NCI-H146 treated with DMSO at 0.1 percent for 48 hours (cell line): ENCODE data around the gene GPR156.
"Not testable (repeated sequence)": the region's sequence is repeated elsewhere in the genome, so short reads cannot be mapped to it uniquely, and the experiment has no call there.

Experiments
- DNase-seq: peaks from one replicate; lab custom pipeline; 2025; ENCODE audit not compliant: unreplicated experiment; lab: John Stamatoyannopoulos, UW

Gene GPR156

DNA sequence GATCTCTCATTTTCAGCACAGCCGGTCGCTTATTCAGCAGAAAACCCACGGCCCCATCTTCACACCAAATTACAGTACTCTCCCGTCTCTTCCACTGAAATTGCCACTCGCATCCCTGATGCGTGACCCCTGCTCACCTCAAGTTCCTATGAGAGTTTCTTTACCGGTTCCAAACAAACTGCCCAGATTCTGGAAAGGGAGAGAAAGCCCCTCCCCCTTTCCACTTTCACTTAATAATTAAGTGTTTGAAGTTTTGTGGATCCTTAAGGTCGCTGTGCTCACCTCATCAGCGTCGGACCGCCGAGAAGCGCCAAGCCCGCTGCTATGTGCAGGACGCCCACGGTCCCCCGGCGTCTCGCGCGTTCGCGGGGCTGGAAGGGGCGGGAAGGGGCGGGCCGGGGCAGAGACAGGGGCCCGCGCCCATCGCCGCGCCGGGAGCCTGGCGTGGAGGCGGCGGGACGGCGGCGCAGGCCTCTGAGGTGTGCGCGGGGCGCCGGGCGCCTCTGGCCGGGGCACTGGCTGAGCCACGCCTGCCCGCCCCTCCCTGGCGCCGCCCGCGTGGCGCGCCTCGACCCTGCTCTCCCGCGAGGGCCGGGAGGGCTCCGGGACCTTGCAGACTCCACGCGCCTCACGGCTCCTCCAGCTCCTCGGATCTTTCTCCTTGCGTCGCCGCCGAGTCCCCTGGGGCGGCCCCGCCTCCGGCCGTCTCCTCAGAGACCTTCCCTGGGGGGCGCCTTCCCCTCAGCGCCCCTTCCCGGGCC lies at the start of gene GPR156:
GPR156 (minus strand) TSS at position 476 of the 761 bp plus-strand sequence. CDS start 41,124 bp downstream, outside the sequence.
- DNase-seq = no peak

DNA sequence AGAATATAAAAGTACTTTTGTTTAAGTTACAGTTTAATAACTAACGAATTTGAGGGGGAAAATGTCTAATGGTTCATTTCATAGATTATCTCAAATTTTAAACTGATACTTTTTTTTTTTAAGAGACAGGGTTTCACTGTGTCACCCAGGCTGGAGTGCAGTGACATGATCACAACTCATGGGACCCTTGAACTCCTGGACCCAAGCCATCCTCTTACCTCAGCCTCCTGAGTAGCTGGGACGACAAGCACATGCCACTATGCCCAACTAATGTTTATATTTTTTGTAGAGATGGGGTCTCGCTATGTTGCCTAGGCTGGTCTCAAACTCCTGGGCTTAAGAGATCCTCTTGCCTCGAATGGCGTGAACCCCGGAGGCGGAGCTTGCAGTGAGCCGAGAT lies 47.6 kb upstream of the GPR156 start:
- no peak for DNase-seq

DNA sequence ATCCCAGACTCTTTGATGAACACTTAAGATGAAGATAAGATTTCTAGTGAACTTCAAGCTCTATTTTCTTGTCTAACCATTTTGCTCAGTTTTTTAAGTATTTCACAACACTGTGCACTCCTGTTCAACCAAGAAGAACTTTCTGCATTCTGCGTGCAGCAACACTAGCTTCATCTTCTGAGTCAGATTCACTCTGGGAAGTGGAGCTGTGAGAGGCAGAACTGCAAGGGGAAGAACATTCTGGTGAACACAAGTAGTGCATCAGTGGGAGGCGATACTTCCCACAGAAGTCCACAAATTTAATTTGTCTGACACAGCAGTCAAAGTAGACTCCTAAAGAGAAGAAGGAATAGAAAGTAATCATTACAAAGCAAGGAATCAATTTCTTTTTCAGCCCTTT lies 46.1 kb upstream of the GPR156 start:
- DNase-seq = no peak

DNA sequence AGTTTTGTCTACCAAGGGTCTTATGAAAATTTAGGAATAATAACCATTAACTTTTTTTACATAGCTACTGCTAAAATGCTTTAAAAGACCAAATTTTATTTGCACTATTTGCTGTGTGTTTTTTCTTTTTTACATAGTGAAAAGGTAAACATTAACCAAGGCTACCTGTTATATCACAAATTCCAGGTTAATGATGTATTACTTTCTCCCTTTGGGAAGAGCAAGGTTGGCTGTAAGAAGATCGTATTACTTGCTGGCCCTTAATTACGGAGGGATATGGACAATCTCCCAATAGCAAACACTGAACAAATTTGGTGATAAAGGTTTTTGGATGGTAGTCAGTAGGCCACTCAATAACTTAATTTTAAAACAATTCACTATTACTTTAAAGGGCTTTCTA lies 41.8 kb upstream of the GPR156 start:
- DNase-seq = no peak

DNA sequence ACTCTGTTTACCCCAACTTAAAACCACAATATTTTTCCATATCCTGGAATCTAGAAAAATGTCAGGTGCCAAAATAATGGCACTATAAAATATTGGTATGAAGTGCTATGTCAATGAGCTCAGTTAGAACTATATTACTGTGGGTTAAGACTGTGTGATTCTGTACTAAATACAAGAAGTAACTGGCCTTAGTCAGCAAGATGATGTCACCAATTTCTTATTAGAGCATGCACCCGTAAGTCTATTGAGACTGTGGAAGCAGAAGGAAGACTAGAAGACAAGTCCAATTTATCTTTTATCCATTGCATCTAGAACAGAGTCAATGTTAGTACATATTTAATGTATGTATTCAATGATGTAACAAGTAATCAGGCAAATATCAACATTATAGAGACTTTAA lies 39.2 kb upstream of the GPR156 start:
- no peak for DNase-seq

DNA sequence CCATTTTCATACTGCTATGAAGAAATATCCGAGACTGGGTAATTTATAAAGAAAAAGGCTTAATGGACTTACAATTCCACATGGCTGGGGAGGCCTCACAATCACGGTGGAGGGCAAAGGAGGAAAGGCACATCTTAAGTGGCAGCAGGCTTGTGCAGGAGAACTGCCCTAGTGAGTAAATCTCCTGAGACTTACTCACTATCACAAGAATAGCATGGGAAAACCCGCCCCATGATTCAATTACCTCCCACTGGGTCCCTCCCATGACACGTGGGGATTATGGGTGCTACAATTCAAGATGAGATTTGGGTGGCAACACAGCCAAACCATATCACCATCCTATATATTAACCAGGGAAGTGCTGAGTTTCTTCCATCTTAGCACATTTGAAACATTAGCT lies 38.7 kb upstream of the GPR156 start:
- not testable (repeated sequence) for DNase-seq

DNA sequence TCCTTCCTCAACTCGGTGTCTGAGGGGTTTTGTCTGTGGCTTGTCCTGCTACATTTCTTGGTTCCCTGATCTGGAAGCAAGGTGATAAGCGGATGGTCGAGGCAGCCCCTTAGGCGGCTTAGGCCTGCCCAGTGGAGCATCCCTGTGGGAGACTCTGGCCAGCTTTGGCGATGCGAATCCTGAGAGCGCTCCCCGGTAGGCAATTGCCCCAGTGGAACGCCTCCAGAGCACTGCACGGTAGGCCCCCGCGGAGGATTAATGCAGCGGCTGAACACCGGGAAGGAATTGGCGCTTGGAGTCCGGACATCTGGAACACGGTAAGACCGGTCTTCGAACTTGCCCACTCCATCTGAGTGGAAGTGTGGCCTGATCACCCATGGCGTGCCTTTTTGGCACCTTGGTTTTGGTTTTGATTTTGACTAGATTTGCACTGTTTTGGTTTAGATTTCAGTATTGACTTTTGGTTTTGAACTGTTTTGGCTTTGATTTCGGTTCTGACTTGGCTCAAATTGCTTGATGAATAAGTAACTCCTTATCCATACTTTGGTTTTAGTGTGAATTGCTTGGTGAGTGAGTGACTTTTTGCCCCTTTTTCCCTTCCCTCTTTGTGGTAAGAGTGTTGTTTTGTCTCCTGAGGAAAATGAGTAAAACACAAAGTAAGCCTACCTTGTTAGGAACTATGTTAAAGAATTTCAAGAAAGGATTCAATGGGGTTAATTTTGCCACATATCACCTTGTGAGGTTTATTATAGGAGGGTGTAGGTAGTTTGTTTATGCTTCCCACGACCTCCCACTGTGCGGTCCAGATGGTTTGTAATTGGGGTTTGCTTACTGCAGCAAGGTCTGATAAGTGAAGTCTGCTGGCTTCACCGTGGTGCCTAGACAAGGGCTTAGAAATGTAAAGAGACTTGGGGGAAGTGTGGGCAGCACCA lies 27.1 kb upstream of the GPR156 start:
- no peak for DNase-seq

DNA sequence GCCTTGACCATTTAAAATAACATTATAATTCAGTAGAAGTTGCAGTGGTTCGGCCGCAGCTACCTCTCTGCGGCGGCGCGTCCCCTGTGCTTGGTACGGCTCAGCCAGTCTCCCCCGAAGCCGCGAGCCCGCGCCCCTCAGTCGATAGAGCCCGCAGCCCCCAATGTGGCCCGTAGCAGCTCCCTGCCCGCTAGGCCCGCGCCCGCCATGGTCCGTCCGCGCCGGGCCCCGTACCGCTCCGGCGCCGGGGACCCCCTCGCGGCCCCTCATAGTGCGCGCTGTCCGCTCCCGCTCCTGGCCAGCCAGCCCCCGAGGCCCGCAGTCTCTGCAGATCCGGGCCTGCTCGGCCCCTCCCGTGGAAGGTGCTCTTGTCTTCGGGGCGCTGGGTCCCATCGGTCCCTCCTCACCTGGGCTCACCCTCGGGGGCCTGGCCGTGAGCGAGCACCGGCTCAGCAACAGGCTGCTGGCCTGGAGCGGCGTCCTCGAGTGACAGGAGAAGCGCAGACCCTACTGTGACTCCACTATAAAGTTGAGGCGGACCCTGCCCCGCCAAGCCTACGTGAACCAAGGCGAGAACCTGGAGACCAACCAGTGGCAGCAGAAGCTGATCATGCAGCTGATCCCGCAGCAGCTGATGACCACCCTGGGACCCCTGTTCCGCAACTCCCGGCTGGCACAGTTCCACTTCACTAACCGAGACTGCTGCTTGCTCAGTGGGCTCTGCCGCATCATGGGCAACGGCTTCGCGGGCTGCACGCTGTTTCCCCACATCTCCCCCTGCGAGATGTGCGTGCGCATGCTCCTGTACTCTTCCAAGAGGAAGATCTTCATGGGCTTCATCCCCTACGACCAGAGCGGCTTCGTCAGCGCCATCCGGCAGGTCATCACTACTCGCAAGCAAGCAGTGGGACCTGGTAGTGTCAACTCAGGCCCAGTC lies 21.8 kb upstream of the GPR156 start:
- DNase-seq = no peak

DNA sequence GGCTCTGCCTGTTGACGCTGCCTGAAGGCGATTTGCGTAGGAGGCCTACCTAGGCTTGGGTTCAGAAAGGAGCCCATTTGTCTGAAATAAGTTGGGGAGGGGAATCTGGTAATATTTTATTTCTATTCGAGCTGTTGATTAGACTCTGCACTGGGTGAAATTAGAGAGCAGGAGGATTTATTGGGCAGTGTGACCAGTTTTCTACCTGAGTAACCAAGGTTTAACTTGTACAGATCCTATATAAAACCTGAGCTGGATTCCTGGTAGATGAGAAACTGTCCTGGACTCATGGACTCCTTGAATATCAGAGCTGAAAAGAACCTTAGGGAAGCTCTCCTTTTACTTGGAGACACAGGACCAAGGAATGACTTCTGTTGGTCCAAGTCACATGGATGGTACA lies 19.6 kb upstream of the GPR156 start:
- DNase-seq = no peak

DNA sequence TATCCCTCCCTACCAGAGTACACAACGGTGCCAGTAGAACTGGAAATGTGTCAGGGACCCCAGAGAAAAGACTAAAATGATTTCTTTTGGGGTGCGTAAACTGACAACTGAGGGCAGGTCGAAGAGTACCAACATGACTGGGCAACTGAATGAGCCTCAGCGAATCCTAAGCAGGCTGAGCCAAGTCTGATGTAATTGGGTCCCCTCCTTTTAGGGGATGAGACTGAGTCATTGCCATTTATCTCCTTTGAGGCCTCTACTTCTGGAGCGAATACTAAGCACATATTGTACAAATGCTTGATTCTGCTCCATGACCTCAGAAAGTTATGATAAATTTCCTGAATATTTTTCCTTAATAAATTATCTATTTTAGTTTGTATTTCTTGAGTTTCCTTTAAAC lies 17.3 kb upstream of the GPR156 start:
- no peak for DNase-seq

DNA sequence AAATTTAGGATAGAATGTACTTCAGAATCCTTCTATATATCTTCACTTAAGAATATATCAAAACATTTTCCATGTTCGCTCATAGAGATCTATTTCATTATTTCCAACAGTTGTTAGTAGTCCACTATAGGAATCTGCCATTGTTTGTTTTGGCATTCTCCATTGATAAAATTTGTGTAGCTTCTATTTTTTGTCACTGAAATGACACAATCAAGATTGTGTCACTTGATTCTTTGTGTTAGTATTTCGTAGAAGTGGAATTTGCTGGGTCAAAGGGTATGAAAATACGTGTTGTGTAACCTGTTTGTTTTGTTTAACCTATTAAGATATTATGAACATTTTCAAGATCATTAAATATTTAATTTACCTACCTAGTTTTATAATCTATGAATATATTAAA lies 15.9 kb upstream of the GPR156 start:
- DNase-seq = no peak

DNA sequence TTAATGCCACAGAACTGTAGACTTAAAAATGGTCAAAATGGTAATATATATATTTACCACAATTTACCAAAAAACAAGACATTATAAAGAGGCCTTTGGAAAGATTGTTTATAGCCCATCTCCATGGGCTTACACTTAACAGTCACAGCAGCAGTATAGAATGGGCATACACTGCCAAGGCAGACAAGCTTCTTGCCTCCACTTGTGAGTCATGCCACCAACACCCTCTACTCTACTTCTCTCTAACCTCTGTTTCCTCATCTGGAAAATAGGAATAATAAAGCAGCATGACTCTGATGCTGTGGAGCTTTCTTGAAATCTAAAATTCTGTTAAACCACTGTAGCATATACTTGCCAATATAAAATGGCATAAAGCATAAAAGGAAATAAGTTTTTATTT lies 14.4 kb upstream of the GPR156 start:
- no peak for DNase-seq

DNA sequence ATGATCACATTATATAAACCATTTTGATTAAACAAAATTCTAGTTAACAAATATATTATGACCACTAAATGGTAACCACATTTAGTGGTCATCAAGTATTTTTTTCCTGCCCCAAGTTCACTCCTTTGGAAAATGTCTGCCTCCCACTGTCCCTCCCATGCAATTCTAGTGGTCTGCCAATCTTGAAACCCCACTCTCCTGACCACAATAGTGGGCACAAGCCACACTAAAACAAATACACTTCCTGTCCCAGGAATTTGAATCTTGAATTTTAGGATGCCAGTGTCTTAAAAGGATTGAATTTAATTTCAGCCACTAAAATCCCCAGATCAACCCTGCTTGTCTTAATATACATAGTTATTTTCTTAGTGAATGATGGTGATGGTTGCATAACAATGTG lies 14.0 kb upstream of the GPR156 start:
- no peak for DNase-seq

DNA sequence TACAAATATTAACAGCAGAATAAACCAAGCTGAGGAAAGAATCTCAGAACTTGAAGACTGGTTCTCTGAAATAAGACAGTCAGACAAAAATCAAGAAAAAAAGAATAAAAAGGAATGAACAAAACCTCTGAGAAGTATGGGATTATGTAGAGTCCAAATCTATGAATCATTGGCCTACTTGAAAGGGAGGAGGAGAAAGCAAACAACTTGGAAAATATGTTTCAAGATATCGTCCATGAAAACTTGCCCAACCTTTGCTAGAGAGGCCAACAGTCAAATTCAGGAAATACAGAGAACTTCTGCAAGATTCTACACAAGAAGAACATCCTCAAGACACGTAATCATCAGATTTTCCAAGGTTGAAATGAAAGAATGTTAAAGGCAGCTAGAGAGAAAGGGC lies 6.5 kb upstream of the GPR156 start:
- DNase-seq = not testable (repeated sequence)

DNA sequence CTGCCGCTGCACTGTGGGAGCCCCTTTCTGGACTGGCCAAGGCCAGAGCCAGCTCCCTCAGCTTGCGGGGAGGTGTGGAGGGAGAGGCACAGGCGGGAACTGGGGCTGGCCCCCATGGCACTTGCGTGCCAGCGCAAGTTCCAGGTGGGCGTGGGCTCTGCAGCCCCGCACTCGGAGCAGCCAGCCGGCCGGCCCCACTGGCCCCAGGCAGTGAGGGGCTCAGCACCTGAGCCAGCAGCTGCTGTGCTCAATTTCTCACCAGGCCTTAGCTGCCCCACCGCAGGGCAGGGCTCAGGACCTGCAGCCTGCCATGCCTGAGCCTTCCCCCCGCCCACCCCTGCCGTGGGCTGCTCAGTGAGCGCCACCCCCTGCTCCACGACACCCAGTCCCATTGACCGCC lies 4.6 kb upstream of the GPR156 start:
- DNase-seq = no peak

DNA sequence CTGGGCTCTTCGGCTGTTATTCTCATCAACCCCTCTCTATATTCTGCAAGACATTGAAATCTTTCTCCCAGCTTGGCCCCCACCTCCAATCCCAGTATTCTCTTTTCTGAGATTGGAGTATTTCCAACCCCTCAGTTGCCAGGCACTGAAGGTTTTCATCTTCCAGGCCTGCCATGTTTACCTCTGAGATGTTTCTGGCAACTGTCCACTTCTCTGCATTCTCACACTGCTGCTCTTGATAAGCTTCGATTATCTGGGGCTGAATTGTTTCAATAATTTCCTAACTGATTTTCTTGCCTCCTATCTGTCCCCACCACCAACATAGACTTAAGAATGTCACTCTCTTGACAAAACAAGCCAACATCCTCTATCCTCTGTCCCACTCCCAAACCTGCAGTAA lies 1.4 kb upstream of the GPR156 start:
- no peak for DNase-seq

DNA sequence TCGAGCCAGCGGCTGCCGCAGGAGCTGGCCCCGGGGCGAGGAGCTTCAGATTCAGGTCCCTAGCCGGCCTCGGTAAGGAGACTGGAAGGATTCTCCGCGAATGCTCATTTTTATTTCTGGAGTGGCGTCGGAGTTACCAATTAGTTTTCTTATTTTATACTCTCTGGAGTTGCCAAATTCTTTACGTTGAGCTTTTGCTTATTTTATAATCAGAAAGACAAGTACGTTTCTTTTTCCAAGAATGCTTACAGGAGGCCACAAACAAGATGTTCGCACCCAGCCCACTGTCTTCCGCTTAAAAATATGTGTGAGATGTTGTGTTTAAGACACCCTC lies 453 bp upstream of the GPR156 start:
- no peak for DNase-seq

DNA sequence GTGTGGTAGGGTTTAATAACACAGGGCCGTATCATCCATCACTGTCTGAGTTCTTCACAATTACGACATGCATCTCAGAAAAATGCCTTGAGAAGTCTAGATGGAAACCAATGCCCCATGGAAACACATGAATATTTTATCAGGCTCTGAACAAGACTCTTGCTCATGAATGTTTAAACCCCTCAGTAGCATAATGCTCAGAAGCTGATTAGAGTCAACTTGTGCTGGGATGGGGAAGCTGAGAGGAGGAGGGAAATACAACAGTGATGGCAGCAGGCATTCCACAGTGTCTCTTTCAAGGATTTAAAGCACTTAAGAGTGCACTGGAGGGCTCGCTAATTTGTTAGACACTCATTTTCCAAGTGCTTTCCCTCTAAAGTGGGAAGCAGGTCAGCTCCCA lies 3.8 kb downstream of the GPR156 start:
- no peak for DNase-seq

DNA sequence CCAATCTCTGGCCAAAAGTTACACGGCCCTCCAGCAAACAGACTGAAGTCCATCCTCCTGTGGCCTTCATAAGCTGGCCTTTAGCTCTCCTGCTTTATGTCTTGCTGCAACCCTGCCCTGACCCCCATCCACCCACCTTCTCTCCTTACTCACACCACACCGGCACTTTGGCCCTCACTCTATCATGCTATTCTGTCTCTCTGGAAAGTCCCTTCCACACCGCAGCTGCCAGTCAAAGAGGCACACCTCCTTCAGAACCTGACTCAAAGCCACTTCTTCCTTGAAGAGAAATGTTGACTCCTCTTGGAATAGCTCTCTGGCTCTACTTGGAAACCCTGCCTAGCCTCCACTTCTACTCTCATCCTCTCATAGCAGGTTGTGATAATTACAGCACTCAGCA lies 4.5 kb downstream of the GPR156 start:
- DNase-seq = no peak

DNA sequence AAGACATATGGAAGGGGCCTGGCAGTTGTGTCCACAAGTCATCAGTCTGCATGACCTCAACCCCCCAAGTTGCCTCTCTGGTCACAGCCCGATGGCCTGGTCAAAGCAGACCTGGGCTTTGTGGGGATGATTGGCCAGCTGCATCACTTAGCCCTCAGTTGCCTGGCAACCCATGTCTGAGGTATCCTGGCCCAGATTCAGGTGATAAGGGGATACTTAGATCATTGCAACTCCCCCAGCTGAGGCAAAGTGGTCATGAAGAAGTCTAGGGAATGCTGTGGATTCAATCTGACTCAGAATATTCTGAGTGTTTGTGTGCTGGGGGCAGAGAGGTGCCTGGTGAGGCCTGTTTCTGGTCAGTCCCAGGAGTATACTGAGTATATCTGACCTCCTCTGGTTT lies 5.0 kb downstream of the GPR156 start:
- DNase-seq = no peak

DNA sequence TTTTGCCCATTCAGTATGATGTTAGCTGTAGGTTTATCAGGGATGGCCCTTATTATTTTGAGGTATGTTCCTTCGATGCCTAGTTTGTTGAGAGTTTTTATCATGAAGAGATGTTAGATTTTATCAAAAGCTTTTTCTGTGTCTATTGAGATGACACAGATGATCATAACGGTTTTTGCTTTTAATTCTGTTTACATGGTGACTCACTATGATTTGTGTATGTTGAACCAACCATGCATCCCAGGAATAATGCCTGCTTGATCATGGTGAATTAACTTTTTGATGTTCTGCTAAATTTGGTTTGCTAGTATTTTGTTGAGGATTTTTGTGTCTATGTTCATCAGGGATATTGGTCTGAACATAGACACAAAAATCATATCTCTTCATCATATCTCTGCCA lies 8.3 kb downstream of the GPR156 start:
- no peak for DNase-seq
